Activated CD8-positive, alpha-beta memory T cell treated with anti-CD3 and anti-CD28 coated beads, Interleukin-2, amount 10 ng/mL, durations not matched to agents 7 days and 5 days (primary cell): ENCODE measurements around the gene MACROD2. TPM values are rescaled to one million over a fixed set of nuclear protein-coding genes. Genes with fewer than 3 reads are reported as not detected.

Source experiments
- ATAC-seq: fragments of 150-1000 bp; cut with Tn5 transposase; one replicate; pipeline ENCODE4 v1.10.0; 2021; ENCODE audit warnings: moderate library complexity
- CTCF ChIA-PET: fragments of 350-600 bp; sonication (Branson Sonifier 250); formaldehyde crosslinking; loops from one replicate; lab custom pipeline; 2021; ENCODE audit warnings: antibody characterized with exemption; lab: Charles Lee
- DNase-seq: peaks from one replicate; pipeline ENCODE4 v3.0.0-alpha.2; 2020
- H3K27ac Mint-ChIP-seq: one replicate; pipeline ENCODE4 v1.8.0; 2021; ENCODE audit warnings: mild to moderate bottlenecking, mixed read lengths
- H3K27me3 Mint-ChIP-seq: one replicate; pipeline ENCODE4 v1.8.0; 2021; ENCODE audit warnings: mixed read lengths
- H3K36me3 Mint-ChIP-seq: one replicate; pipeline ENCODE4 v1.8.0; 2021; ENCODE audit warnings: mild to moderate bottlenecking, mixed read lengths
- H3K4me1 Mint-ChIP-seq: one replicate; pipeline ENCODE4 v1.8.0; 2021; ENCODE audit warnings: mixed read lengths
- H3K4me3 Mint-ChIP-seq: one replicate; pipeline ENCODE4 v1.8.0; 2021; ENCODE audit warnings: mild to moderate bottlenecking, moderate library complexity, mixed read lengths
- H3K9me3 Mint-ChIP-seq: one replicate; pipeline ENCODE4 v1.8.0; 2022; ENCODE audit warnings: low read depth, mixed read lengths
- total RNA-seq, 2 experiments: library from RNA; stranded (reverse); gene quantifications; one replicate each; pipeline ENCODE4 v1.2.3, GENCODE V29; 2021

The MACROD2 gene
- total RNA-seq, 2 experiments from 2014 or later = not detected

DNA sequence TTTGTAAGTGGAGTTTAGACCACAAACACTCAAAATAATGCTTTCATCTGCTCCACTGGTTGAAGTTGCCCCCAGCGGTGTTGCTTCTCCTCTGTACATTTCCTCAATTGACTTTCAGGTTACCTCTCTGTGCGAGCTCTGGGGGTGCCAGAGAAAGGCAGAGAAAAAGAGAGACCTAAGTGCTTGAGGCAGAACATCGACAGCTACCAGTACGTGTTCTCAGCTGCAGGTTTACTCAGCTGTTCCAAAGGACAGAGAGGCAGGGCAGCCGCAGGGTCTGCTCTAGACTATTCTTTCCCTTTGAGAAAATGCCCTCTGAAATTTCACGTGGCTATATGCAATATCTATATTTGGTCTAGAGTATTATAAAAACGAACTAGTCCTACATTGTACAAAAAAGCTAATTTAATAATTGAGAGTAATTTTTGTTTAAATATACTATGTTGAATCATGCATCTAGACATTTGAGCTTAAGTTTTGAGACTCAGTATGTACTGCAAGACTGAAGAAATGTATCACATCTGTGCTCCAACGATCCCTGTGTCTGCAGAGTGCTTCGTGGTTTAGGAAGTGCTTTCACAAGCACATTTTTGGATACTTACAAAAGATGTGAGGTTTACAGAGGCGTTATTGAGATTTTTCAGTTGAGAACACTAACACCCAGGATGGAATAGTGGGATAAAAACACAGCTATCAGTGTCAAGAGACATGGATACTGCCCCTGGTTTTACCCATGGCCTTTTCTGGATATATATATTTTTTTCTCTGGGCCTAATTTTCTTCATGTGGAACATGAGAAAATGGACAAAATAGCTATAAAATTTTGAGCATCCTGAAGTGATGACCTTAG is 795.7 kb downstream of the MACROD2 start:
- no peak for DNase-seq
- Mint-ChIP-seq H3K4me1 (no peaks in the 10 kb centered on the region), H3K27ac (no peak overlapping the region), H3K36me3 (no peaks in the 10 kb centered on the region), H3K9me3 (peaks cover 11% of the 10 kb centered on the region), H3K27me3 (no peaks in the 10 kb centered on the region), H3K4me3 (no peak overlapping the region)
- CTCF ChIA-PET = no interaction called here
- ATAC-seq = no peak

DNA sequence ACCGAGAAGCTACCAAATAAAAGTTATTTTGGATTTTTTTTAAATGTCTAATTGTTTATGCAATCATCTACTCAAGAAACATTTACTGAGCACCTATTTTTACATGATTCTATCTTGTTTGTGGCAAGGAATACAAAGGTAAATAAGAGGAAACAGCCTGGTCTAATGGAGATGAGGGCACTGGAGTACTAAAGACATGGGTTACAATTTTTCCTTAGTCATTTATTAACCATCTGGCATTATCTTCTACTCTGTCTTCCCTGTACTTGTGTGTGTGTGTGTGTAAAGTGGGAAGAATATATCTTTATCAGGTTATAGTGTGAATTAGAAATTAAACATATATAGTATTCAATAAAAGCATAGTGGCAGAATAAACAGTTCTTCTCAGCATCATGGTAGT is 797.6 kb downstream of the MACROD2 start:
- Mint-ChIP-seq H3K27ac (no peak overlapping the region), H3K27me3 (no peaks in the 10 kb centered on the region), H3K4me3 (no peak overlapping the region), H3K9me3 (peaks cover 10% of the 10 kb centered on the region), H3K36me3 (no peaks in the 10 kb centered on the region), H3K4me1 (no peaks in the 10 kb centered on the region)
- DNase-seq (no peak), ATAC-seq (no peak)
- CTCF ChIA-PET = no interaction called here

DNA sequence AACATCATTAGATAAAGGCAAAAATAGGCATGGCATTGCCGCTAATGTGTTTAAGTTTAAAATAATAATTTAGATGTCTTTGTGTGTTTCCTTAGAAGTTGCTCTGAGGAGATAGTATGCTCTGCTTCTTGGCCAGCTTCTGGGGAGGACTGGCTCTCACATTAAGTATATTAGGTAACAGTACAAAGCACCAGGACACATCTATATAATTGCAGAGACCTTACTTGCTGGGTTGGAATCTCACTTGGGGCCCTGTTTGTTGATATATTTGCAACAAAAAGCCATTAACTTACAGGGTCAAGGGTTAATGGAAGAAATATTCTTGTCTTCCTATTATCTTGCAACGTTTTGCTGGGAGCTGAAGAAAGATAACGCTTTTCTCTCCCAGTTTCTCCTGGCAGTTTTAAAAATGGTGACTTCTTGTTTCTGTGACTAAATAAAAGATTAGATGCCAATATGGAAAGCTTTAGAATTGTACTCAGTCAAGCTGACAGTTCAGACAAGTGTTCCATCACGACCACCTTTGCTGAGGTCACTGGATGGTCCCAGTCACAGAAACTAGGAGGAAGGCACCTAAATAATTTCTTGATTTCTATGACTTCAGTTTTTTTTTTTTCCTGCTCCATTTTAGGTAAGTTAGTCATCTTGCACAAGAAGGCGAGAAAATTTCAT is 804.4 kb downstream of the MACROD2 start:
- Mint-ChIP-seq H3K4me3 (no peak overlapping the region), H3K4me1 (no peaks in the 10 kb centered on the region), H3K9me3 (peaks cover 13% of the 10 kb centered on the region), H3K27me3 (no peaks in the 10 kb centered on the region), H3K27ac (no peak overlapping the region), H3K36me3 (no peaks in the 10 kb centered on the region)
- CTCF ChIA-PET = no interaction called here
- DNase-seq (no peak), ATAC-seq (no peak)

DNA sequence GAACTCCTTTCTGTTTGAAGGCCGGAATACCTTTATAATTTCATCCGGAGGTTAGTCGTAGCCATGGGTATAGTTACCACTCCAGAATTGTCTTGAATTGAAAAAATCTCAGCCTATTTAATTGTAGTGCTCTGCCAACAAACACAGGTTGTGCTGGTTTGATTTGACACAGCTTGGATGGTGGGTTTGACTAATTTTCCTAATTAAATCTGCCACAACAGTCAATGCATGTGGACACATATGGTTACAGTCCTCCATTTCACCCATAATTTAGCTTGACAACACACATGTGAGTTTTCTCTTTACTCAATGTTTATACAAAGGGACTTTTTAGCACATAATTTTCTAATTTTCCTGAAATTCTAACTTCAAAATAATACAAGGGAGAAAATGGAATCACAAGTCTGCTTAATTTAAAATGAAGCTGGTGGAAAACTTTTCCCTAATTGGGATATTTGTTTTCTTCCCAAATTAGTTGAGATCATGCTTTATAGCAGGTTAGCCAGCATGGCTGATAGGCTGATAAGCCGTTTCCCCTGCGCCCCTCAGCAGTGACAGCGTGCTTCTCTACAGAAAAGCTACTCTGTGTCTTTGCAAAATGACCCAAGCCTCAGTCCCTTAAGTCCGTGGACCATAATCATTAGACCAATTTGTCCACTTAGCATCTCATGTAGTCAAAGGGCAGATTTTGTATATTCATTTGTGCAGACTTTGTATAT is 805.5 kb downstream of the MACROD2 start:
- DNase-seq (no peak), ATAC-seq (no peak)
- peaks cover 9% of the 10 kb centered on the region for H3K9me3 Mint-ChIP-seq
- no peak overlapping the region for H3K4me3 Mint-ChIP-seq
- no peak overlapping the region for H3K27ac Mint-ChIP-seq
- H3K4me1 Mint-ChIP-seq = no peaks in the 10 kb centered on the region
- H3K36me3 Mint-ChIP-seq = no peaks in the 10 kb centered on the region
- no peaks in the 10 kb centered on the region for H3K27me3 Mint-ChIP-seq
- CTCF ChIA-PET = no interaction called here

DNA sequence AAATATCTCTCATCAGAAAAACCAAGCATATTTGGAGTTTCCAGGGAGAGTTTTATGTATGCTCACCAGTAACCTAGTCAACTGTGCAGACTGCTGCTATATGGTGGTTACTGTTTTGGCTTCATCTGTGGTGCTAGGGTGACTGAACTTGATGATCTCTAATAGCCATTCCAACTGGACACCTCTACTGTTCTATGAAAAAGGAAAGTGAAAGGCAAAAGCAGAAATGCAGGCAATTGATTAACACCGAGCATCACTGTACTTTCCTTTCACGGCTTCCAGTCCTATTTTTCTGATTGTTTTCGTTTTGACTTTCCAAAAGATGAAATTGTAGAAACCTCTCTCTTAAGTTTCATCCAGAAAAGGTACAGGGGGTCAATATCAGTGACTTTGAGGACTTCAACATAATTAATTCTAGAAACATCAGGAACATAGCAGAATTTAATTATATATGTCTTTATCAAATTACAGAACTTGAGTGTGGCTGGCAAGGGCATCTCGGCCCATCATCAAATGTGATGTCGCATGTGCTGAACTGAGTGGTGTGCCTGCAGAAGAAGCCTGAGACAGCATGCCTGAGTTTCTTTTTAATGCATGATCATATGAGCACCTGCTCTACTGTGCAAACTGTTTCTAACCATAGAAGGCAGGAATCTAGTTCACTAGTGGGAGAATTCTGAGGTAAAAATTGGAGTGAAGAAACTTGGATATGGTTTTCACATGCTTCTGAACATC is 806.4 kb downstream of the MACROD2 start:
- DNase-seq = no peak
- H3K27ac Mint-ChIP-seq = no peak overlapping the region
- H3K27me3 Mint-ChIP-seq = no peaks in the 10 kb centered on the region
- no peaks in the 10 kb centered on the region for H3K4me1 Mint-ChIP-seq
- no peaks in the 10 kb centered on the region for H3K36me3 Mint-ChIP-seq
- CTCF ChIA-PET = no interaction called here
- peaks cover 7% of the 10 kb centered on the region for H3K9me3 Mint-ChIP-seq
- no peak overlapping the region for H3K4me3 Mint-ChIP-seq
- ATAC-seq = no peak

DNA sequence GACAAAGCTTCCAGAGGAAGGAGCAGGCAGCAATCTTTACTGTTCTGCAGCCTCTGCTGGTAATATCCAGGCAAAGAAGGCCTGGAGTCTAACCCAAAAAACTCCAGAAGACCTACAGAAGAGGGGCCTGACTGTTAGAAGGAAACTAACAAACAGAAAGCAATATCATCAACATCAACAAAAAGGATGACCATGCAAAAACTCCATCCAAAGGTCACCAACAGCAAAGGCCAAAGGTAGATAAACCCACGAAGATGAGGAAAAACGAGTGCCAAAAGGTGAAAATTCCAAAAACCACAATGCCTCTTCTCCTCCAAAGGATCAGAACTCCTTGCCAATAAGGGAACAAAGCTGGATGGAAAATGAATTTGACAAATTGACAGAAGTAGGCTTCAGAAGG is 811.9 kb downstream of the MACROD2 start:
- no peak for ATAC-seq
- H3K9me3 Mint-ChIP-seq = peaks cover 13% of the 10 kb centered on the region
- H3K4me1 Mint-ChIP-seq = no peaks in the 10 kb centered on the region
- no peaks in the 10 kb centered on the region for H3K36me3 Mint-ChIP-seq
- no peak for DNase-seq
- no peaks in the 10 kb centered on the region for H3K27me3 Mint-ChIP-seq
- CTCF ChIA-PET = no interaction called here
- no peak overlapping the region for H3K4me3 Mint-ChIP-seq
- H3K27ac Mint-ChIP-seq = no peak overlapping the region

DNA sequence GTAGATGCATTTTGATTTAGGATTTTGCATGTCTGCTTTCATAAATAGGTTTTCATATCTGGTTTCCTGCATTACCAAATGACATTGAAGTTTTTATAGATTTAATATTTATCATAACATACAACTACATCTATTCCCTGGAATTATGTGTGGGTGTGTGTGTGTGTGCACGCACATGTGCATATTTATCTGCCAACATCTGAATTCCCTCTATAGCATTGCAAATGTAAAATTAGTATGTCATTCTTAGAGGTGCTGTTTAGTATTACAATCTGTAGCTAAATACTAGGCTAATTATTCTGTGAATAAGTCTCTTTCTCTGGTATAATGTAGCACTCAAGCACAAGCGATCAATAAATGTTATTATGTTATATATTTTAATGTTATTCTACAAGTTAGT is 820.0 kb downstream of the MACROD2 start:
- no peaks in the 10 kb centered on the region for H3K27me3 Mint-ChIP-seq
- no peaks in the 10 kb centered on the region for H3K4me1 Mint-ChIP-seq
- ATAC-seq (no peak), DNase-seq (no peak)
- no peaks in the 10 kb centered on the region for H3K36me3 Mint-ChIP-seq
- no peak overlapping the region for H3K27ac Mint-ChIP-seq
- CTCF ChIA-PET = no interaction called here
- no peak overlapping the region for H3K4me3 Mint-ChIP-seq
- peaks cover 18% of the 10 kb centered on the region for H3K9me3 Mint-ChIP-seq

DNA sequence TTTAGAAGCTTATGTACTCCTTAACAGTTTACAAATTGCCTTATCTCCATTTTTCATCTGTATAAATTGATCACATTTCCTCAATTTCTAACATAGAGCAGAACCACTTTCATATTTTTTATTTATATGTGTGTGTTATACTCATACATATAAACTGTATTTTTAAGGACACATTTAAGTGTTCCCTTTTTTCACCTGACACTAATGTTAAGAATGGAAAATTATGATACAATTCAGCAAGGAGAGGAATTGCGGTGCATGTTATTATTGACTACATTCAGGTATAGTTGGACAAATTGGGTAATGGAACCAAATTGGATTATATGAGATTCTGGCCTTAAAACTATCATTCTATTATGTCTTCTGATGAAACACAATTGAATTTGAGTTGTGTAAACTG is 821.2 kb downstream of the MACROD2 start:
- Mint-ChIP-seq H3K9me3 (peaks cover 16% of the 10 kb centered on the region), H3K4me3 (no peak overlapping the region), H3K27me3 (no peaks in the 10 kb centered on the region), H3K27ac (no peak overlapping the region), H3K36me3 (no peaks in the 10 kb centered on the region), H3K4me1 (no peaks in the 10 kb centered on the region)
- no peak for DNase-seq
- ATAC-seq = no peak
- CTCF ChIA-PET = no interaction called here

DNA sequence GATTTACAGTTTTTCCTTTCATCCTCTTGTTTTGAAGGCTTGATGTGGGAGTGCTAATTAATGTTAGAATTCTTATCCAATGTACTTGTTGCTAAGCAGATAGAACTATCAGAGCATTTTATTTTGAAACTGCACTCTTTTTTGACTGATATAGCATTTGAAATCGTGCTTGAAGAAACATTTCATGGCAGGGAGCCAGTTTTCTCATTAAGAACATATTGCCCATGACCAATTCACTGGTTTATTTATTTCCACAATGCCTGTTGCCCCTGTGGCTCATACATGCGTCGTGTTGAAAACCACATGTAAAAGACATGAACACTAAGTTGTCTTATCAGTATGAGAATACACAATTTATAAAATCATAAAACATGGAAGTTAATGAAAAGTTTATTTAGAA is 821.8 kb downstream of the MACROD2 start:
- no peaks in the 10 kb centered on the region for H3K27me3 Mint-ChIP-seq
- DNase-seq (no peak), ATAC-seq (no peak)
- H3K4me3 Mint-ChIP-seq = no peak overlapping the region
- H3K36me3 Mint-ChIP-seq = no peaks in the 10 kb centered on the region
- peaks cover 16% of the 10 kb centered on the region for H3K9me3 Mint-ChIP-seq
- CTCF ChIA-PET = no interaction called here
- H3K4me1 Mint-ChIP-seq = no peaks in the 10 kb centered on the region
- H3K27ac Mint-ChIP-seq = no peak overlapping the region

DNA sequence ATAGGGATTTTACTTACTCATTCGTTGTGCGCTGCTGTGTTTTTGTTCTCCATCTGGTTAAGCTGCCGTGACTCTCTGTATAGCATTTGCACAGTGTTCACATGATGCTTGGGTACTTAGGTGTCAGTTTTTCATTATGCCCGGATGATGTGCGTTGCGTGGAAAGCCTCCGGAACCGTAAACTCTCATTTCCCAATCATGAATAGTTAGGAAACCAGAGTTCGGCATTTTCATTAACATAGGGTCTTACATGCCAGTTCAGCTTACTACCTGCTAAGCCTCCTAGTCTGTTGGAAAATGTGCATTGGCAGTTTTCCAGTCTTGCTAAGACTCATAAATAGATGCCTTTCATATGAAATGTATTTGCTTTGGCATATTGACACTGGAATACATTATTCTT is 825.5 kb downstream of the MACROD2 start:
- Mint-ChIP-seq H3K4me1 (no peaks in the 10 kb centered on the region), H3K27me3 (no peaks in the 10 kb centered on the region), H3K36me3 (no peaks in the 10 kb centered on the region), H3K27ac (no peak overlapping the region), H3K4me3 (no peak overlapping the region), H3K9me3 (peaks cover 14% of the 10 kb centered on the region)
- CTCF ChIA-PET = no interaction called here
- ATAC-seq (no peak), DNase-seq (no peak)

DNA sequence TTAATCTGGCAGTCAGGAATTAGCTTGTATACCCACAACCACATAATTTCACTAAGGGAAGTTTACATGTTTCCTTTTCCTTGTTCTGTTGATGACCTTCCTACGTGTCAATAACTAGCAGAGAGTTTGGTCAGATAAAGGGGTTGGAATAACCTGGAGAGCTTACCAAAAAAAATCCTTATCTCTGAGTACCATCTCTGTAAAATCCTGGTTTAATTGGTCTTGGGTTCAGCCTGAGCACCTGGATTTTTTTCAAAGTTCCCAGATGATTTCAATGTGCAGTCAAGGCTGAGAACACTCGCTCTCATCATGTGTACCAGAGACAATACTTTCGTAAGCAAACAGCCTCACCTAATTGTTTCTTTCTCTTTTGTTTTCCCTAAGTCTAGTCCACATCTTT is 825.9 kb downstream of the MACROD2 start:
- CTCF ChIA-PET = no interaction called here
- H3K27me3 Mint-ChIP-seq = no peaks in the 10 kb centered on the region
- H3K36me3 Mint-ChIP-seq = no peaks in the 10 kb centered on the region
- peaks cover 14% of the 10 kb centered on the region for H3K9me3 Mint-ChIP-seq
- H3K4me3 Mint-ChIP-seq = no peak overlapping the region
- ATAC-seq = no peak
- H3K27ac Mint-ChIP-seq = no peak overlapping the region
- no peaks in the 10 kb centered on the region for H3K4me1 Mint-ChIP-seq
- no peak for DNase-seq

DNA sequence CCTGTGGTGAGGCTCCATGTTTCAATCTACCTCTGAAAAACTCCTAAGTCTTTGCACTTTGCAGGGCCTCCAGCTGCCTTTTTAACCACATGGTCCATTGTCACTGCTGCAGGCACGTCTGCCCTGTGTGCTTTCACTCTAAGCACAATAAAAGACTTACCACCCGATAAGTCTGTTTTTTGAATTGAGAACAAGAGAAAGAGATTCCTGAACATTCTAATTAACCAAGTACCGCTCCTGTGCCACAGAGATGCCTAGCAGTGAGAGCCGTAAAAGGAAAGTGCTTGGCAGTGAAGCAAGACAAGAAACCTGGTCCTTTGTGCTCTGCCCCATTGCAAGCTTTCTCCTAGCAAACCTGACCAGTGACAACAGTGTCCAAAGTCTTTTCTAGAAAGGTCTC is 829.7 kb downstream of the MACROD2 start:
- no peak for DNase-seq

DNA sequence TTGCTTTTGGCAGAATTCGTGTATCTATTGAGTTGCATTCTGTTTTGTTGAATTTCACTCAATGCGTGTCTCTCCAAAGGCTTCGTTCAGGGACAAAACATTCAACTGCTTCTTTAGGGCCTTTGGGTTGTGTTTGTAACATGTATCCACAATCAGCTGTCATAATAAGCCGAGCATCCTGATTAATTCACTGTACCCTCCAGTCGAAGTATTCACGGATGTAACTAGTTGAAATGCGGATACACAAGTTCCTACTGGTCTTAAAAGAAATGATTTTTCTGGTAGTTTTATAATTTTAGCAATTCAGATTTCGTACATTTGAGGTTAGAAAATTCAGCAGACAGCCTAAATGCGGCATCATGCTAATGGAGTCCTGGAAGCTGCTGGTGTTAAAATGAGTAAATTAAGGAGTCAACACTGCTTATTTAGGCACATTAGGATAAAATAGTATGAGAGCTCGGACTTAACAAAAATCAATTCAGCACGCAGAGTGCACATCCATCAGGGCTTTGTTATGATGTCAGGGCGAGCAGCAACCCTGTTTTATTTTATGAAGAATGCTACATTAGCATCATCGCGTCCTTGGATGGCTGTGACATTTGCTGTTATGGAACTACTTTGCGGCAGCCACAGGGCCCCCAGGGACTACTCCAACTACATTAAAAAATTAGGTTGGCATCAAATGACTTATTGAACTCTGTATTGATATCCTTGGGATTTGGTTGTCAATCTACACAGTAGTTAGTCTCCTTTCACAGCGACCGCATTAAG is 831.4 kb downstream of the MACROD2 start:
- no peaks in the 10 kb centered on the region for H3K36me3 Mint-ChIP-seq
- no peak overlapping the region for H3K27ac Mint-ChIP-seq
- CTCF ChIA-PET = no interaction called here
- no peak overlapping the region for H3K4me3 Mint-ChIP-seq
- ATAC-seq (no peak), DNase-seq (no peak)
- H3K9me3 Mint-ChIP-seq = peaks cover 2% of the 10 kb centered on the region
- no peaks in the 10 kb centered on the region for H3K27me3 Mint-ChIP-seq
- no peaks in the 10 kb centered on the region for H3K4me1 Mint-ChIP-seq

More for the DNA sequence above, 829.7 kb downstream of the MACROD2 start:
- H3K27ac Mint-ChIP-seq = no peak overlapping the region
- CTCF ChIA-PET = no interaction called here
- no peaks in the 10 kb centered on the region for H3K4me1 Mint-ChIP-seq
- H3K9me3 Mint-ChIP-seq = peaks cover 2% of the 10 kb centered on the region
- H3K36me3 Mint-ChIP-seq = no peaks in the 10 kb centered on the region
- no peaks in the 10 kb centered on the region for H3K27me3 Mint-ChIP-seq
- ATAC-seq = no peak
- no peak overlapping the region for H3K4me3 Mint-ChIP-seq
